Measurements from ENCODE around the gene SLCO2A1.

Gene SLCO2A1

DNA sequence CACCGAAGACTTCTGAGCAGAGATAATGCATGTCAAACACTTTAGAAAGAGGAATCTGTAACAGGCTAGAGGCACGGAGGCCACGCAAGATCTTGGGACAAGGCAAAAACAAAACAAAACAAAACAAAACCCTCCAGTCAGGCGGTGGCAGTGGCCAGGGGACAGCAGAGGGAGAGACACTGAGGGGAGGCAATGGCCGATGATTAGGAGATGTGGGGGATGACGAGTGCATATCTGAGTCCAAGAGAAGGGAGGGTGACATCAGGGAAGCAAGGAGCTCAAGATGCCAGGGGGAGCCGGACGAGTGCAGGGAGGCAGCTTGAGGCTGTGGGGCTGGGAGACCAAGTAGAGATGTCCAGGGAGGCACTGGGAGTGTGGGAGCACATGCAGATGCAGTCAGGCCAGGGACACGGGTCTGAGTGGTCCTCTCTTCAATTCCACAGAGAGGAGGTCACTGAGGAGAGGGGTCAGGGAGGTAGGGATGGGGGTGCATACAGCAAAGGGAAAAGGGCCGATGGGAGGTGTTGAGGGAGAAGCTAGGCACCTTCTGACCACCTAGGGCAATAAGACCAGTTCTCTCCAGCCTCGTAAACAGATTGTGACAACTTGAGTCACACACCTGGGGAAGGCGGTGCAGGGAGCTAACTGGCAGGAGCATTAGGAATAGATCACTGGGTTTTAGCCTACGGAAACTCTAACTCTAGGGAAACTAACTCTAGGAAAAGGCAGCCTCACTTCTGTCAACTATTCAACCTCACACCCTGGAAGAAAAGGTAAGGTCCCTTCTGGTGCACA, 29.6 kb downstream of the SLCO2A1 start:
- no peak for DNase-seq (ENCODE audit: low spot score)

- DNase-seq (ENCODE audit: low spot score), result no peak
Measured at GRCh38 chr3:133998691-133999241, 31.0 kb downstream of the SLCO2A1 start.

DNA sequence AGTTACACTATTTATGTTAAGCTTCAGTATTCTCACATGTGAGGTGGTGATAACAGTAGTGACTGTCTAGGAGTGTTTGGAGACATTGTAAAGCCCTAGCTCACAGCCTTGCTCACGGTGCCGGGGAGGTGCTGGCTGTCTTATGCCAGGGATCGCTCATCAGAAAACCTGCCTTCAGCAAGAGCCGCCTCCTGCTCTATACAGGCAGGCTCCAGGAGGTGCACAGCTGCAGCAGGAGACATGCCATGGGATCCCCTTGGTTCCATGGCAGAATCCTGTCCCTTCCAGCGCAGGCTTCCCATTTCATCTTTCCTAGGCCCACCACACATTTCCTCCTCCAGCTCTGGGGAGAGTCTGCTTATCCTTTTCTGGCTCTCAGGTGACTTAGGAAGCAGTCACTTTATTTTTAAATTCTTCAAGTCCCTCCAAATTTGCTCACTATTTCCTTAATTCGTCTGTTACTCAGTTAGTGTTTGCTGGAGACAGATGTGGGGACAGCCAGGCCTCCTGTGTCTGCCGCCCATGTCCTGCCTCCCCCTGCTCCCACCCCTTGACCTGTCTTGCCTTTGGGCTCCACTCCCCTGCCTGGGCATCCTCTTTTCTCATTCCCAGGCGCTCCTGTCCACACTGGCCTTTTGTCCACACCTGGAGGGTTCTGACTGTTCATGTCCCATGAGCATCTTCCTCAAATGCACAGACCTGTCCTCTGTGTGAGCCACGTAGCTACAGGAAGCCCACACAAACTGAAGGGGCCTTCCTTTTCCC, 31.7 kb downstream of the SLCO2A1 start:
- DNase-seq (ENCODE audit: low spot score), result no peak

GRCh38 chr3:133996996-133997395, 32.7 kb downstream of the SLCO2A1 start:
- DNase-seq (ENCODE audit: low spot score), result no peak

GRCh38 chr3:133996251-133996661, 33.5 kb downstream of the SLCO2A1 start:
- peak; percentile 49 for DNase-seq (ENCODE audit: low spot score)

GRCh38 chr3:133995264-133995663, 34.5 kb downstream of the SLCO2A1 start:
- DNase-seq (ENCODE audit: low spot score), result no peak

DNA sequence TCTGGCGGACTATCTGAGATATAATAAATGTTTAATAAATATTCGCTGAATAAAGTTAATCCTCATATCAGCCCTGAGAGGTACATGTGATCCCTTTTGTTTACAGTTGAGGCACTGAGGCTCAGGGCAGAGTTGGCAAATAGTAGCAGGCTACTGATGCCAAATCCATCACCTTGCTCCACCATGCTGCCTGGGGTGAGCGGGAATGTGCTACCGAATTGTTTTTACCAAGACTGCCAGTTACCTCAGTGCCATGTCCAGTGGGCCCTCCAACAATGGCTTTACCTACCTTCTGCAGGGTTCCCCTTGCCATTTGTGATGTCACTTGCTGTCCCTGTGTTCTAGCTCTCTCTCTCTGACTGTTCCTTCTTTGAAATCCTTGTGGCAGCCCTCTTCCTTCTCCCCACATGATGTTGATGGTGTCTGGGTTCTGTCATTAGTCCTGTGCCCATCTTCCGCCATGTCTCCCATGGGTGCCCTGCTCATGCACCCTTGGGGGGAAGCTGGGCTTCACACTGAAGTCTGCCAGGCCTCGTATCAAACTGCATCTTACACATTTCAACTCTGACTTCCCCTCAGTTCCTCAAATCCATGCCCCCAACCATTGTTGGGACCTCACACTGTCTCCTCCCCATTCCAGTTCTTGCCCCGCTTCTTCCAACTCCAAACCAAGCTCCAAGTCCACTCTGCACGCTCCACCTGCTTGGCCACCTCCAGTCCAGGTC, 35.4 kb downstream of the SLCO2A1 start:
- no peak for DNase-seq (ENCODE audit: low spot score)

- DNase-seq (ENCODE audit: low spot score), result no peak
Measured at GRCh38 chr3:133992951-133993620, 36.6 kb downstream of the SLCO2A1 start.

DNA sequence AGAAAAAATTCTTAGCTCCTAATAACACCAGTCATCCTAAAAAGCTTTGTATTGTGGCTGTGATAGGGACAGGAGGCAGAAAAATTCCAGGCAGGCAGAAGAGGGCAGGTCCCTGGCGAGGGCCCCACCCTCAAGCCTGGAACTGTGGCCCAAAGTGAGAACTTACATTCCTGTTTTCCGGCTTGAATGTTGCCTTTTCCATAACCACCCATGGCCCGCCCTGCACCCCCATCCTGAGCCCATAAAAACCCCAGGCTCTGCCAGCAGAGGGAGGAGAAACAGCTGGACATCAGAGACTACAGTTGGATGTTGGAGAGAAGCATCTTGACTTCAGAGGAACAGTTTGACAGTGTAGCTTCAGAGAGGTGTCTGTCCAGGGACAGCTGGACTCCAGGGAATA, 37.3 kb downstream of the SLCO2A1 start:
- DNase-seq (ENCODE audit: low spot score), result no peak

DNA sequence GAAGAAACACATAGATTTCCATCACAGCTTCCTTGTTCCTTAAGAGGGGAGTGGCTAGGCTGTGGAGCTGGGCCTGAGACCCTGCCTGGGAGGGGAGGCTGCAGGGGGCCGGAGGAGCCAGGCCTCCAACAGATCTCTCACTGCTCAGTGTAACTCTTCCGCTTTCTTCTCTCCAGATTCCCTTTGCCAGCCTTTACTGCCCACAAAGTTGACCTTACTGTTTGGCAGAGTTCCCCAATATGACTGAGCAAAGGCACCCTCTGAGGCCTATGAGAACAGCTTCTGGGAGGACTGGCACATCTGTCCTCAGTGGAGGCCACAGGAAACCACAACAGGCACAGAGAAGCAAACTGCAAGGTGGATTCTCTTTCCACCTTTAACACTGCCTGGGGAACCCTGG, 38.1 kb downstream of the SLCO2A1 start:
- DNase-seq (ENCODE audit: low spot score), result no peak

- DNase-seq (ENCODE audit: low spot score), result no peak
Measured at GRCh38 chr3:133991209-133991608, 38.5 kb downstream of the SLCO2A1 start.

- no peak for DNase-seq (ENCODE audit: low spot score)
Measured at GRCh38 chr3:133989936-133990702, 39.6 kb downstream of the SLCO2A1 start.

DNA sequence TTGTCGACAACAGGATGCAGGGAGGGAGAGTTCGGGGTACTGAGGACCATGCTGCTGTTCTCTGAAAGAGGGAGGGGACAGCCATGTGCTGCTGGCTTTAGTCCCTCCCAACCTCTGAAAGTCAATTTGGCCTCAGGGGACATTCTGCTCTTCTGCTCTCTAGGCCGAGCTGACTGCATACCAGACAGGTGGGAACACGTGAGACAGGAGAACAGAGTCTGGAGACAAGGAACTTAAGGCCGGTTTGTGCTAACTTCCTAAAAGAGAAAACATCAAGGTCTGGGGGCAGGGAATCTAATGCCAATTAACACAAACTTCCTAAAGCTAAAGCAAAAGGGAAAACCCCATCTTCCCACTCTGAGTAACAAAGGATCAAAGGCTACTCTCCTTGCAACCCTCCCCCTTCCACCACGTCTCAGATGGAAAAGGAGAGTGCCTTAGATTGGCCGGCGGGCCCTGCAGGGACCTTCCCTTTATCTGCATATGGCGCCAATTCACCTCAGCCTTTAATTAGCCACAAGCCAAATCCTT, 41.0 kb downstream of the SLCO2A1 start:
- DNase-seq (ENCODE audit: low spot score), result peak; percentile 48

- no peak for DNase-seq (ENCODE audit: low spot score)
Measured at GRCh38 chr3:133987948-133988484, 41.7 kb downstream of the SLCO2A1 start.

DNA sequence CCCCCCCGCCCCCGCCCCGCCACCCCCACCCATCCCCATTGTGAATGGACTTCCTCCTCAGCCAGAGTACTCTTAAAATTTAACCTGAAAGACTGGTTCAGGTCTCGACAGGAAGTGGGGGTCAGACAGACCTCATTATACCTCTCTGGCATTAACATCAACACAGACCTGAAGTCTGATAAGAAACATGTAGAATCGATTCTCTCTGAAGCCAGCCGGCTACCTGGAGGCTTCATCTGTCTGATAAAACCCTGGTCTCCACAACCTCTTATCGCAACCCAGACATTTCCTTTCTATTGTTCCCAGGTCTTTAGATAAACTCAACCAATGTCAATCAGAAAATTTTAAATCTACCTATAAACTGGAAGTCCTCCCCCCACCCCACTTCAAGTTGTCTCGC, 42.6 kb downstream of the SLCO2A1 start:
- no peak for DNase-seq (ENCODE audit: low spot score)

DNA sequence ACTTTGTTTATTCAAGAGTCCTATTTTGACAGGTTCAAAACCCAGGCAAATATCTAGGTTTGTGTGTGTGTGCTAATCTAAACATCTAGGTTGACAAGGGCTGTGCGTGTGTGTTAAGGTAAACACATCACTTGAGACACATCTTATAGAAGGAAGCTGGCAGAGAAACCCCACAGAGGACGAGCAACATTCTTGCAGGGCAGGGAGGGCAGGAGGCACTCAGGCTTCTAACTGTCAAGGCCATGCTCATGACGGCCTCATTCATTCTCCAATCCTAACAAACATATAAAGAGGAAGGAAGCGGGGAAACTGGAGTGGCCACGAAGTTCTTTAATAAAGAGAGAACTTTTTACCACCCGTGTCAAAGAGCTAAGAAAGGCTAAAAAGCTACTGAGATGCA, 43.4 kb downstream of the SLCO2A1 start:
- no peak for DNase-seq (ENCODE audit: low spot score)

DNA sequence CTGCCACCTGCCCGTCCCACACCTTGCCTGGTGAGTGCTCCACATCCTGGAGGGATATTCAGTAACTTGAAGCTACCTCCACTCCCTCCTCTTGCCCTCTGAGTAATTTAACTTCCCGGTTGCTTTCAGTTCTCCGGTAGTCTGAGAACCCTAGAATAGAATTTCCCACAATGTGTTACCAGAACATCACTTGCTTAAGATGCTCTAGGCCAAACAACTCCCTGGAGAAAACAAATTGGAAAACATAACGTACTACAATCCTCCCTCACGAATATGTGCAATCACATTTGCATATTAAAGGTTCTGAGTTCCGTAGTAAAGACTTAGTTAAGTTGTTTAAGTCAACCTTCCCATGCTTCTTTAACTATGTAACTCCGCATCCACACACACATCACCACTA, 44.8 kb downstream of the SLCO2A1 start:
- no peak for DNase-seq (ENCODE audit: low spot score)

DNA sequence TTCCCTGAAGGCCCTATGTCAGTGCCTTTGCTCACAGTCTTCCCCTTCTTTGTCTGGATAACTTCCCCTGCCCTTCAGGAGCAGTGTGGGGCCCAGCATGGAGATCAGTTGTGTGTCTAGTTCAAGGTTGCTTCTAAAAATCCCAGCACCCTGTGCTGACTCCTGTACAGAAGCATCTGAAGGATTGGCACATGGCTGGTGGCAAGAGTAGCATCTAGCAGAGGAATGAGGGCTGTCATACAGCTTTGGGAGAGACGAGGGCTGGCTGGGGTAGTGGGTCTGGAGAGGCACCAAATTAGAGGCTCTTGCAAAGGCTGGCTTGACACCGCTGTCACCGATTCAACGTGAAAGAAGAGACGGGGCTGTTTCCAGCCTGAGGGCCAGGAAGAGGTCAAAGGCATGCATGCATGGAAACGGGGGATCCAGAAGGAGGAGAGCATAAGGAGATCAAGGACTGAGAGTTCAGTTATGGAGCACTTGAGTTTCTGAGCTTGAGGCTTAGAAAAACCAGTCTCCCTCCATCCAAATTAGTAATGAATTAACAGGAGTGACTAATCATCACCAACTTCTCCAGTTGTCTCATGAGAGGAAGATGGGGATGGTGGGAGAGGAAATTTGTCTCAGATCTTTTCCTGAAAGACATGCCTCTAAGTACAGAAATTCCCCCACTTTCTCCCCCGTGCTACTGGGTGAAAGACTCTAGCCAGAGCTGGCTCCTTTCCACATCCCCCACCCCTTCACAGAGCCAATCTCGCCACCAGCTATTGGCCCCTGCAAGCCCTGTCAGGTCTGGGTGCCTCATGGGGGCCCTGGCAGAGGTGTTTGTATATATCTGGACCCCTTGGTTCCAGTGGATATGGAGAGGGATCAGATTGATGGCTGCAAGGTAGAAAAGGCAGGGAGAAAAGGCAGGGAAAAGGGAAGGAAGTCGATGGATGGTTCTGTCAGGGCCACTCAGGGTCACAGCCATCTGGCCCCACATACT, 45.9 kb downstream of the SLCO2A1 start:
- DNase-seq (ENCODE audit: low spot score), result no peak

- no peak for DNase-seq (ENCODE audit: low spot score)
Measured at GRCh38 chr3:133983126-133983525, 46.6 kb downstream of the SLCO2A1 start.

Data from iPS-NIHi11 (cell line).